IMR-90 (cell line): ENCODE measurements around the gene TST. TPM values are rescaled to one million over a fixed set of nuclear protein-coding genes. Genes with fewer than 3 reads are reported as not detected.

Source experiments
- ATAC-seq: fragments of 200-7000 bp; cut with Tn5 transposase; 2 replicates; pipeline ENCODE4 v1.9.1; 2020; ENCODE audit warnings: low read depth, mild to moderate bottlenecking, moderate library complexity
- BruUV-seq: library from RNA; stranded (reverse); fragments of 400-500 nt; replicated peaks from 2 replicates; lab custom pipeline; 2021; lab: Mats Ljungman, UMichigan
- CTCF ChIA-PET: fragments of 300-600 bp; formaldehyde crosslinking; extraction: SDS; loops from one replicate; lab custom pipeline; 2021; ENCODE audit warnings: antibody characterized with exemption; lab: Yijun Ruan, JAX
- POLR2A ChIA-PET: fragments of 300-600 bp; sonication (Branson Sonifier 250); formaldehyde crosslinking; loops from one replicate; lab custom pipeline; 2022; ENCODE audit warnings: antibody characterized with exemption; ENCODE audit not compliant: unreplicated experiment; lab: Charles Lee
- DNase-seq: peaks from one replicate; pipeline ENCODE4 v3.0.0; 2013
- H2AFZ ChIP-seq: replicated peaks from 2 replicates; pipeline ENCODE3; 2013; ENCODE audit warnings: low read length, mild to moderate bottlenecking; ENCODE audit not compliant: poor library complexity
- H2AK5ac ChIP-seq: 2 replicates; pipeline ENCODE4 v1.6.1; 2013; ENCODE audit warnings: low read depth, low read length, inconsistent platforms
- H2AK9ac ChIP-seq: replicated peaks from 2 replicates; pipeline ENCODE3; 2013; ENCODE audit warnings: mild to moderate bottlenecking, low read depth, low read length, moderate library complexity; ENCODE audit not compliant: poor library complexity
- H2BK120ac ChIP-seq: 2 replicates; pipeline ENCODE4 v1.6.1; 2013; ENCODE audit warnings: low read depth, low read length, inconsistent platforms
- H2BK15ac ChIP-seq: 3 replicates; pipeline ENCODE4 v1.6.1; 2013; ENCODE audit warnings: low read depth, low read length, inconsistent platforms
- H2BK20ac ChIP-seq: 2 replicates; pipeline ENCODE4 v1.6.1; 2013; ENCODE audit warnings: low read depth, mild to moderate bottlenecking, inconsistent platforms, low read length, moderate library complexity
- H2BK5ac ChIP-seq: 2 replicates; pipeline ENCODE4 v1.6.1; 2013; ENCODE audit warnings: mild to moderate bottlenecking, low read depth, low read length, inconsistent platforms; ENCODE audit not compliant: poor library complexity, severe bottlenecking
- H3K14ac ChIP-seq: replicated peaks from 2 replicates; pipeline ENCODE4 v1.6.1; 2013; ENCODE audit warnings: low read depth, low read length, inconsistent platforms
- H3K18ac ChIP-seq: 2 replicates; pipeline ENCODE4 v1.6.1; 2013; ENCODE audit warnings: low read depth, low read length, control low read depth
- H3K23ac ChIP-seq: 2 replicates; pipeline ENCODE4 v1.6.1; 2013; ENCODE audit warnings: low read depth, low read length, inconsistent platforms
- H3K27ac ChIP-seq: 2 replicates; pipeline ENCODE4 v1.5.1; 2013; ENCODE audit warnings: mild to moderate bottlenecking, control low read depth, low read length; ENCODE audit not compliant: insufficient read depth
- H3K27me3 ChIP-seq: 2 replicates; pipeline ENCODE4 v1.6.1; 2013; ENCODE audit warnings: low read length; ENCODE audit not compliant: control insufficient read depth, insufficient read depth
- H3K36me3 ChIP-seq: 2 replicates; pipeline ENCODE4 v1.6.1; 2013; ENCODE audit warnings: low read length, mixed read lengths; ENCODE audit not compliant: control insufficient read depth, insufficient read depth
- H3K4ac ChIP-seq: 2 replicates; pipeline ENCODE4 v1.6.1; 2013; ENCODE audit warnings: low read depth, low read length, inconsistent platforms
- H3K4me1 ChIP-seq: 2 replicates; pipeline ENCODE4 v1.6.1; 2013; ENCODE audit warnings: low read length, mixed read lengths; ENCODE audit not compliant: control insufficient read depth, insufficient read depth
- H3K4me2 ChIP-seq: 2 replicates; pipeline ENCODE4 v1.6.1; 2013; ENCODE audit warnings: low read depth, mild to moderate bottlenecking, control low read depth, low read length, moderate library complexity
- H3K4me3 ChIP-seq: 2 replicates; pipeline ENCODE4 v1.5.1; 2013; ENCODE audit warnings: low read depth, mild to moderate bottlenecking, control low read depth, low read length, moderate library complexity; ENCODE audit not compliant: insufficient read depth
- H3K56ac ChIP-seq: 2 replicates; pipeline ENCODE4 v1.6.1; 2013; ENCODE audit warnings: low read length, inconsistent platforms; ENCODE audit not compliant: insufficient read depth; ENCODE audit errors: extremely low read depth
- H3K79me1 ChIP-seq, 2 experiments: 2 replicates each; pipeline ENCODE4 v1.6.1; 2013; ENCODE audit warnings: low read length in 2 of 2, inconsistent platforms in 1 of 2, low read depth in 1 of 2
- H3K9ac ChIP-seq: 2 replicates; pipeline ENCODE4 v1.6.1; 2013; ENCODE audit warnings: low read depth, low read length, control low read depth
- H3K9me1 ChIP-seq: 2 replicates; pipeline ENCODE4 v1.6.1; 2013; ENCODE audit warnings: low read length, inconsistent platforms; ENCODE audit not compliant: insufficient read depth
- H3K9me3 ChIP-seq: 2 replicates; pipeline ENCODE4 v1.6.1; 2013; ENCODE audit warnings: low read length; ENCODE audit not compliant: control insufficient read depth, insufficient read depth
- H4K20me1 ChIP-seq: 2 replicates; pipeline ENCODE4 v1.6.1; 2013; ENCODE audit warnings: low read length, inconsistent platforms; ENCODE audit not compliant: insufficient read depth
- H4K5ac ChIP-seq: 2 replicates; pipeline ENCODE4 v1.6.1; 2013; ENCODE audit warnings: mild to moderate bottlenecking, low read depth, low read length, control low read depth
- H4K8ac ChIP-seq, 2 experiments: 2 replicates each; pipeline ENCODE4 v1.6.1; 2013; ENCODE audit warnings: low read depth in 2 of 2, low read length in 2 of 2, control low read depth in 1 of 2, inconsistent platforms in 1 of 2
- H4K91ac ChIP-seq: 2 replicates; pipeline ENCODE4 v1.6.1; 2013; ENCODE audit warnings: low read depth, low read length, inconsistent platforms; ENCODE audit not compliant: insufficient read depth
- ELK1 ChIP-seq: fragments of 150-350 bp; IDR thresholded peaks from 2 replicates; pipeline ENCODE4 v1.6.1; 2016; ENCODE audit warnings: low read depth, mild to moderate bottlenecking, low read length, moderate library complexity, borderline replicate concordance
- FOS ChIP-seq: fragments of 150-350 bp; IDR thresholded peaks from 2 replicates; pipeline ENCODE4 v1.6.1; 2016; ENCODE audit warnings: low read depth, low read length
- MAZ ChIP-seq: IDR thresholded peaks from 2 replicates; pipeline ENCODE4 v1.6.1; 2012; ENCODE audit warnings: low read depth, mild to moderate bottlenecking, low read length, improper control_type of control experiment, moderate library complexity, borderline replicate concordance
- MXI1 ChIP-seq: IDR thresholded peaks from 2 replicates; pipeline ENCODE4 v1.6.1; 2012; ENCODE audit warnings: low read depth, mild to moderate bottlenecking, low read length, moderate library complexity, borderline replicate concordance
- RFX5 ChIP-seq: IDR thresholded peaks from 2 replicates; pipeline ENCODE4 v1.8.0; 2012; ENCODE audit warnings: low read depth, mild to moderate bottlenecking, low read length, moderate library complexity
- SMC3 ChIP-seq: fragments of 150-350 bp; IDR thresholded peaks from 2 replicates; pipeline ENCODE4 v1.6.1; 2016; ENCODE audit warnings: low read depth, mild to moderate bottlenecking, antibody characterized with exemption, low read length, moderate library complexity
- WGBS, 2 experiments: methylation state at CpG; one replicate each; pipeline versions ENCODE4 v1.1.5 to v1.1.7; 2013; ENCODE audit warnings: missing lambda C conversion rate in 2 of 2; ENCODE audit not compliant: insufficient read length in 1 of 2; ENCODE audit errors: extremely low coverage in 2 of 2; 5-methylcytosine and 5-hydroxymethylcytosine counted together
- dilution Hi-C: fragments of 300-500 bp; cut with HindIII; formaldehyde crosslinking; loops from one replicate; pipeline ENCODE4 v1.14.3; 2018; ENCODE audit warnings: low sequenced_read_pairs; ENCODE audit not compliant: unreplicated experiment
- in situ Hi-C: fragments of 300-500 bp; cut with MboI; formaldehyde crosslinking; loops from 3 replicates; pipeline ENCODE4 v1.14.3; 2019; ENCODE audit warnings: low sequenced_read_pairs, inconsistent platforms, mixed read lengths
- intact Hi-C: fragments of 100-400 bp; cut with micrococcal nuclease; formaldehyde crosslinking; loops from 2 replicates; pipeline ENCODE4 v1.10.0; 2022
- polyA plus RNA-seq, 3 experiments: library from polyadenylated mRNA; depleted of rRNA; stranded (reverse); fragments of >200 nt; gene quantifications; 2 replicates each; pipeline ENCODE4 v1.2.3, GENCODE V29; 2012; ENCODE audit warnings: low replicate concordance in 1 of 3
- total RNA-seq: library from RNA; depleted of rRNA; stranded (reverse); fragments of >200 nt; gene quantifications from 2 replicates; pipeline ENCODE4 v1.2.3, GENCODE V29; 2012
- TF ChIP-seq, protein P1 (sequence below): conservative IDR thresholded peaks from 2 replicates; pipeline ENCODE4 v1.5.1; 2012; ENCODE audit warnings: mild to moderate bottlenecking, low read depth, low read length, improper control_type of control experiment

TST gene
- total and polyA plus RNA-seq, 2 of the 4 experiments (the other 2 are of a cell fraction): 31.7 to 37.7 TPM

DNA sequence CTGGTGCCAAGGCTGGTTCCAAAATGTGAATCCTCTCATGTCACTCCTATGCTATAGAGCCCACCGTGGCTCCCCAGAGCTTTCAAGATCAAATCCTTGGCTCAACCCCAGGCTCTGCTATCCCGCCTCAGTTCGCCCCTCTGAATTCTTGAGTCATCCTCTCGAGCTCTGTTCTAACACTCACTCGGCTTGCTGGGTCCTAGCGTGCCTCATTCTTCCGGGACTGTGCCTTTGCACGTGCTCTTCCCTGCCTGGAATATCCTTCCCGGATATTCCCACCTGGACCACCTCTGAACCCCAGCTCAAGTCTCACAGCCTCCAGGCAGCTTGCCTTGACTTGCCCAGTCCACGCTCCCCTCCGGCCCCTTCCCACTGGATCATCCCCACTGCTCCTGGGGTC is 45.3 kb upstream of the TST start:
- CTCF ChIA-PET: no interaction called here
- no peak overlapping the region for H3K23ac ChIP-seq
- H3K4me1 ChIP-seq: no peaks in the 10 kb centered on the region
- H4K91ac ChIP-seq: no peak overlapping the region
- no peak overlapping the region for H4K8ac ChIP-seq
- POLR2A ChIA-PET: no interaction called here
- H3K56ac ChIP-seq: no peak overlapping the region
- no peaks in the 10 kb centered on the region for H3K79me1 ChIP-seq
- no peak for DNase-seq
- peaks cover 14% of the 10 kb centered on the region; the same call in 1 of the 2 replicates for H3K27me3 ChIP-seq
- H3K4me2 ChIP-seq: no peak overlapping the region
- 85% methylated on average over 5 of the region's 11 CpGs; no CpG with 5 or more reads in 1 of the 2 experiments for WGBS, 2 experiments
- H3K14ac ChIP-seq: no peak overlapping the region
- in situ Hi-C loops: no loop called here
- no peak overlapping the region for H2BK20ac ChIP-seq
- H3K9me3 ChIP-seq: no peaks in the 10 kb centered on the region
- no peak overlapping the region for H2AK5ac ChIP-seq
- H3K9me1 ChIP-seq: no peaks in the 10 kb centered on the region
- H2BK5ac ChIP-seq: no peak overlapping the region
- H3K9ac ChIP-seq: no peak overlapping the region
- H3K4ac ChIP-seq: no peak overlapping the region
- no peak overlapping the region for H2AFZ ChIP-seq
- H3K27ac ChIP-seq: no peak overlapping the region
- no TSS peak for BruUV-seq
- H2BK120ac ChIP-seq: no peak overlapping the region
- intact Hi-C loops: no loop called here
- no peak for ATAC-seq
- H2BK15ac ChIP-seq: no peak overlapping the region
- no peak overlapping the region for H3K4me3 ChIP-seq
- H3K36me3 ChIP-seq: peaks cover 4% of the 10 kb centered on the region
- H4K20me1 ChIP-seq: no peaks in the 10 kb centered on the region
- H3K18ac ChIP-seq: no peak overlapping the region
- no peak overlapping the region for H2AK9ac ChIP-seq
- dilution Hi-C loops: no loop called here
- TF ChIP-seq MAZ (no peak), ELK1 (no peak), RFX5 (no peak), SMC3 (no peak), FOS (no peak), MXI1 (no peak)
- TF ChIP-seq, protein P1, sequence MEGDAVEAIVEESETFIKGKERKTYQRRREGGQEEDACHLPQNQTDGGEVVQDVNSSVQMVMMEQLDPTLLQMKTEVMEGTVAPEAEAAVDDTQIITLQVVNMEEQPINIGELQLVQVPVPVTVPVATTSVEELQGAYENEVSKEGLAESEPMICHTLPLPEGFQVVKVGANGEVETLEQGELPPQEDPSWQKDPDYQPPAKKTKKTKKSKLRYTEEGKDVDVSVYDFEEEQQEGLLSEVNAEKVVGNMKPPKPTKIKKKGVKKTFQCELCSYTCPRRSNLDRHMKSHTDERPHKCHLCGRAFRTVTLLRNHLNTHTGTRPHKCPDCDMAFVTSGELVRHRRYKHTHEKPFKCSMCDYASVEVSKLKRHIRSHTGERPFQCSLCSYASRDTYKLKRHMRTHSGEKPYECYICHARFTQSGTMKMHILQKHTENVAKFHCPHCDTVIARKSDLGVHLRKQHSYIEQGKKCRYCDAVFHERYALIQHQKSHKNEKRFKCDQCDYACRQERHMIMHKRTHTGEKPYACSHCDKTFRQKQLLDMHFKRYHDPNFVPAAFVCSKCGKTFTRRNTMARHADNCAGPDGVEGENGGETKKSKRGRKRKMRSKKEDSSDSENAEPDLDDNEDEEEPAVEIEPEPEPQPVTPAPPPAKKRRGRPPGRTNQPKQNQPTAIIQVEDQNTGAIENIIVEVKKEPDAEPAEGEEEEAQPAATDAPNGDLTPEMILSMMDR: no peak
- no peak overlapping the region for H4K5ac ChIP-seq
